ENCODE measurements around the gene SLC9A8. TPM values are rescaled to one million over a fixed set of nuclear protein-coding genes. Genes with fewer than 3 reads are reported as not detected.
"Not testable (repeated sequence)": the region's sequence is repeated elsewhere in the genome, so short reads cannot be mapped to it uniquely, and the experiment has no call there.

The SLC9A8 gene
- total RNA-seq, 1 donor from 2014 or later: 8.8 TPM

DNA sequence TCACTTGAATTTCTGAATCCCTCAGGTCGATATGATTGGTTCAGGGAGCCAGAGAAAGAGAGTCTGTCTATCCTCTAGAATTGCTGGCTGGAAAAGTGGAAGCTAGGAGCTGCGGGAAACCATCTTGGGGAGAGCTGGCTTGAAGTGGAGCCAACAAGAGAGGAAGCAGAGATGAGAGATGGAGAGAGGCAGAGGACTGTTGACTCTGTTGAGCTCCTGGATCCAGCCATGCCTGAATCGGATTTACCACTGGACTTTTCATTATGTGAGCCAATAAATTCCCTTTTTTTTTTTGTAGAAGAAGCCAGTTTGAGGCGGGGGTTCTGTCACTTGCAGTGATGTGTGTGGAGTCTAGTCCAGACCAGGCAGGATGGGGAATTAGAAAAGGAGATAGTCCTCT lies 13.9 kb upstream of the SLC9A8 start:
- no peak for TF ChIP-seq POLR2AphosphoS5 (IDR thresholded peaks at IDR 0.05; ENCODE audit: insufficient read depth in 1 of 2, low read depth in 1 of 2)
- TF ChIP-seq, protein P1, sequence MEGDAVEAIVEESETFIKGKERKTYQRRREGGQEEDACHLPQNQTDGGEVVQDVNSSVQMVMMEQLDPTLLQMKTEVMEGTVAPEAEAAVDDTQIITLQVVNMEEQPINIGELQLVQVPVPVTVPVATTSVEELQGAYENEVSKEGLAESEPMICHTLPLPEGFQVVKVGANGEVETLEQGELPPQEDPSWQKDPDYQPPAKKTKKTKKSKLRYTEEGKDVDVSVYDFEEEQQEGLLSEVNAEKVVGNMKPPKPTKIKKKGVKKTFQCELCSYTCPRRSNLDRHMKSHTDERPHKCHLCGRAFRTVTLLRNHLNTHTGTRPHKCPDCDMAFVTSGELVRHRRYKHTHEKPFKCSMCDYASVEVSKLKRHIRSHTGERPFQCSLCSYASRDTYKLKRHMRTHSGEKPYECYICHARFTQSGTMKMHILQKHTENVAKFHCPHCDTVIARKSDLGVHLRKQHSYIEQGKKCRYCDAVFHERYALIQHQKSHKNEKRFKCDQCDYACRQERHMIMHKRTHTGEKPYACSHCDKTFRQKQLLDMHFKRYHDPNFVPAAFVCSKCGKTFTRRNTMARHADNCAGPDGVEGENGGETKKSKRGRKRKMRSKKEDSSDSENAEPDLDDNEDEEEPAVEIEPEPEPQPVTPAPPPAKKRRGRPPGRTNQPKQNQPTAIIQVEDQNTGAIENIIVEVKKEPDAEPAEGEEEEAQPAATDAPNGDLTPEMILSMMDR (IDR thresholded peaks at IDR 0.05): no peak
- no peak for TF ChIP-seq POLR2A (IDR thresholded peaks at IDR 0.05)
- H3K27ac ChIP-seq: no peak overlapping the region
- H3K4me3 ChIP-seq: no peak overlapping the region
- DNase-seq (ENCODE audit: extremely low spot score in 2 of 2): no peak
- H3K4me1 ChIP-seq: no peaks in the 10 kb centered on the region
- intact Hi-C loops (cut with DNase I): no loop called here
- no peaks in the 10 kb centered on the region for H3K9me3 ChIP-seq
- H3K36me3 ChIP-seq: no peaks in the 10 kb centered on the region
- no peaks in the 10 kb centered on the region for H3K27me3 ChIP-seq

DNA sequence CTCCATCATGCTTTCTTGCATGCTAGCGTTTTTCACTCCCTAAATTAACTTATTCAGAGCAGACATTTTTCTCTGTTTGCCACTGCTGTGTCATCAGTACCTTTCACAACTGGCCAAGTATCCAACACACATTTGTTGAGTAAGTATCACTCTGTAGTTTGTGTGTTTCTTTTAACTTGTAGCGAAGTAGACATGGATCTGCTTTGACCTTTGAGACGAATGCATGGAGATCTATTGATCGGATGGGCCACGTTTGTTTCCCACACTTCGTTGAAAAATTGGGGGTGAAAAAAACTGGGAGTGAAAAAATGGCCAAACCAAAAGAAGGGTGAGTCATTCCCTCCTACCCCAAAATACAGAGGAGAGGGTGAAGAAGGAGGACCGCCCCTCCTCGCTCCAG lies 12.9 kb upstream of the SLC9A8 start:
- Histone ChIP-seq H3K4me1 (no peaks in the 10 kb centered on the region), H3K36me3 (no peaks in the 10 kb centered on the region), H3K9me3 (no peaks in the 10 kb centered on the region), H3K27me3 (no peaks in the 10 kb centered on the region), H3K4me3 (no peak overlapping the region), H3K27ac (no peak overlapping the region)
- TF ChIP-seq, protein P1 (IDR thresholded peaks at IDR 0.05): no peak
- TF ChIP-seq POLR2AphosphoS5 (IDR thresholded peaks at IDR 0.05; ENCODE audit: insufficient read depth in 1 of 2, low read depth in 1 of 2): no peak
- no peak for TF ChIP-seq POLR2A (IDR thresholded peaks at IDR 0.05)
- intact Hi-C loops (cut with DNase I): no loop called here
- DNase-seq (ENCODE audit: extremely low spot score in 2 of 2): no peak

DNA sequence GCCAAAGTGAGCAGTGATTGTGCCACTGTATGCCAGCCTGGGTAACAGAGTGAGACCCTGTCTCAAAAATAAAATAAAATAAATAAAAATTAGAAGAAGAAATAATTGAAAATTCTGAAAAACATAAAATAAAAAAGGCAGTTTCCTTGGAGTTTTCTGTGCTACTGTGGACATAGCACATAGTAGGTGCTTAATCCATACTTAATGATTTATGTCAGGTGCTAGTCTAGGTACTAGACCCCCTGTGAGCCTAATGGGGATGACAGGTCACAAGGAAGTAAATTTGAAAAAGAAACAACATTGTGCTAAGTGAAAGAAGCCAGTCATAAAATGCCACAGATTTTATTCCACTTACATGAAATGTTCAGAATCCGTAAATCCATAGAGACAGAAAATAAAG lies 9.2 kb upstream of the SLC9A8 start:
- intact Hi-C loops (cut with DNase I): no loop called here
- no peak for TF ChIP-seq POLR2A (IDR thresholded peaks at IDR 0.05)
- TF ChIP-seq, protein P1 (IDR thresholded peaks at IDR 0.05): no peak
- no peak for TF ChIP-seq POLR2AphosphoS5 (IDR thresholded peaks at IDR 0.05; ENCODE audit: insufficient read depth in 1 of 2, low read depth in 1 of 2)

DNA sequence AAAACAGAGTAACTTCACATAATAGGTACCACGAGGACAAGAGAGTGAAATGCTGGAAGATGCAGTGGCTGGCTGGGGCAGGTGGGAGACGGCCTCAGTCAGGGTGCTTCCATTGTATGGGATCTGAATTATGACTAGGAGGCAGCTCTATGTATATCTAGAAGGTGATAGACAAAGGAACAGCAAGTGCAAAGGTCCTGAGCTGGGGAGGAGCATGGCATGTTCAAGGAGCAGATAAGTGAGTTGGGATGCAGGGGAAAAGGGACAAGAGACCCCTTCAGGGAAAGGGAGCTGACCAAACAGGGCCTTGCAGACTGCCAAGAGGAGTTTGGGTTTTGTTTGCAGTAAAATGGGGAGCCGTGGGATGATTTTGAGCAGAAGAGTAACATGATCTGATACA lies 8.3 kb upstream of the SLC9A8 start:
- intact Hi-C loops (cut with DNase I): no loop called here
- Histone ChIP-seq H3K27ac (no peak overlapping the region), H3K4me1 (no peaks in the 10 kb centered on the region), H3K4me3 (no peak overlapping the region), H3K9me3 (no peaks in the 10 kb centered on the region), H3K27me3 (no peaks in the 10 kb centered on the region), H3K36me3 (no peaks in the 10 kb centered on the region)
- TF ChIP-seq, protein P1 (IDR thresholded peaks at IDR 0.05): no peak
- TF ChIP-seq POLR2AphosphoS5 (IDR thresholded peaks at IDR 0.05; ENCODE audit: insufficient read depth in 1 of 2, low read depth in 1 of 2): no peak
- TF ChIP-seq POLR2A (IDR thresholded peaks at IDR 0.05): no peak
- no peak for DNase-seq (ENCODE audit: extremely low spot score in 2 of 2)

More for the DNA sequence above, 9.2 kb upstream of the SLC9A8 start:
- no peaks in the 10 kb centered on the region for H3K27me3 ChIP-seq
- H3K4me1 ChIP-seq: no peaks in the 10 kb centered on the region
- no peaks in the 10 kb centered on the region for H3K9me3 ChIP-seq
- H3K36me3 ChIP-seq: no peaks in the 10 kb centered on the region
- H3K4me3 ChIP-seq: no peak overlapping the region
- no peak for DNase-seq (ENCODE audit: extremely low spot score in 2 of 2)
- H3K27ac ChIP-seq: no peak overlapping the region

DNA sequence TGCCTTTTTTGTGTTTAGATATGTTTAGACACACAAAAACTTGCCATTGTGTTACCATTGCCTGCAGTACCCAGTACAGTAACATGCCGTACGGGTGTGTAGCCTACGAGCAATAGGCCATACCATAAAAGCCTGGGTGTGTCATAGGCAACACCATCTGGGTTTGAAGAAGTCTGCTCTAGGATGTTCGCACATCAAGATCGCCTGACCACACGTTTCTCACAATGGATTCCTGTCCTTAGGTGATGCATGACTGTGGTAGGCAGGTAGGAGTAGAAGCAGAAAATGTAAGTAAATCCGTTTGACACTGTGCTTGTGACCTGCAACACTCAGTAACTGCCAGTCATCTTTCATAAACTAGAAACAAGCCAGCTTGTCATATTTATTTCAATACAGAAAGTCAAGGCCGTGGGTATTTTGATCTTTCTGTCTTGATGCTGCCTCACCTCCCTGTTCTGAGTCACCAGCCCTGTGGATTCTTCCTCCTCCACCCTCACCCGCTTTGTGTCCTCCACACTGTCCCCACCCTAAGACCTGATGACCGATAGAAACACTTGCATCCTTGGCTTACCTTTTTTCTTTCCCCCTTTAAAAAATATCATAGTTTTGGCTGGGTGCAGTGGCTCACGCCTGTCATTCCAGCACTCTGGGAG lies 7.3 kb upstream of the SLC9A8 start:
- H3K9me3 ChIP-seq; H3K36me3 ChIP-seq; intact Hi-C loops (cut with DNase I); H3K4me1 ChIP-seq; H3K27me3 ChIP-seq; DNase-seq (ENCODE audit: extremely low spot score in 2 of 2); H3K4me3 ChIP-seq; H3K27ac ChIP-seq: not testable (repeated sequence)

All from vagina (tissue), 2 donors.